Common myeloid progenitor, CD34-positive (primary cell): Measurements from ENCODE around the gene TEX38.
A peak's percentile ranks its signal among the peaks of the same experiment; 100 is the strongest.
"Not testable (repeated sequence)": the region's sequence is repeated elsewhere in the genome, so short reads cannot be mapped to it uniquely, and the experiment has no call there.

Source experiments
- CTCF ChIA-PET: fragments of 350-600 bp; sonication (Branson Sonifier 250); formaldehyde crosslinking; loops from one replicate; lab custom pipeline; 2021; ENCODE audit warnings: antibody characterized with exemption; lab: Charles Lee
- POLR2A ChIA-PET: fragments of 350-600 bp; sonication (Branson Sonifier 250); formaldehyde crosslinking; loops from one replicate; lab custom pipeline; 2021; ENCODE audit warnings: antibody characterized with exemption; lab: Charles Lee
- DNase-seq, 3 donors: peaks; one replicate each; pipeline versions ENCODE4 v3.0.0 to v3.0.0-alpha.2; 2013
- H3K27ac ChIP-seq, 2 experiments: 1 replicate in 1 of 2; 2 replicates in 1 of 2; pipeline ENCODE4 v1.7.0; 2013; ENCODE audit warnings: inconsistent platforms in 2 of 2, low read length in 2 of 2, mild to moderate bottlenecking in 2 of 2, low read depth in 1 of 2, moderate library complexity in 1 of 2; ENCODE audit not compliant: severe bottlenecking in 2 of 2, insufficient read depth in 1 of 2, poor library complexity in 1 of 2
- H3K27me3 ChIP-seq, 5 experiments: replicated peaks in 2 of 5; 1 replicate in 3 of 5; 2 replicates in 2 of 5; pipeline versions ENCODE4 v1.6.1 to v1.7.0; 2013; ENCODE audit warnings: low read length in 4 of 5, mild to moderate bottlenecking in 2 of 5, moderate library complexity in 2 of 5, inconsistent platforms in 1 of 5; ENCODE audit not compliant: insufficient read depth in 5 of 5, control insufficient read depth in 4 of 5
- H3K36me3 ChIP-seq, 4 experiments: 1 replicate in 2 of 4; 2 replicates in 2 of 4; pipeline versions ENCODE4 v1.6.1 to v1.7.0; 2013; ENCODE audit warnings: low read length in 3 of 4, control low read depth in 1 of 4, mild to moderate bottlenecking in 1 of 4; ENCODE audit not compliant: control insufficient read depth in 4 of 4, insufficient read depth in 4 of 4
- H3K4me1 ChIP-seq, 4 experiments: 1 replicate in 3 of 4; 2 replicates in 1 of 4; pipeline versions ENCODE4 v1.6.1 to v1.7.1; 2013; ENCODE audit warnings: low read length in 3 of 4, mild to moderate bottlenecking in 3 of 4, control low read depth in 1 of 4, inconsistent platforms in 1 of 4, moderate library complexity in 1 of 4; ENCODE audit not compliant: control insufficient read depth in 4 of 4, insufficient read depth in 4 of 4; ENCODE audit errors: control extremely low read depth in 1 of 4
- H3K4me3 ChIP-seq, 7 experiments: 1 replicate in 4 of 7; 2 replicates in 3 of 7; pipeline versions ENCODE4 v1.5.1 to v1.7.0; 2013; ENCODE audit warnings: mild to moderate bottlenecking in 7 of 7, low read length in 6 of 7, moderate library complexity in 6 of 7, inconsistent platforms in 2 of 7, low read depth in 2 of 7, control low read depth in 1 of 7; ENCODE audit not compliant: insufficient read depth in 4 of 7, control insufficient read depth in 1 of 7; ENCODE audit errors: extremely low read depth in 1 of 7
- H3K9me3 ChIP-seq, 5 experiments: 1 replicate in 4 of 5; 2 replicates in 1 of 5; pipeline versions ENCODE4 v1.6.1 to v1.7.1; 2013; ENCODE audit warnings: low read length in 4 of 5, mild to moderate bottlenecking in 2 of 5, inconsistent platforms in 1 of 5, low read depth in 1 of 5, moderate library complexity in 1 of 5; ENCODE audit not compliant: control insufficient read depth in 4 of 5, insufficient read depth in 2 of 5; ENCODE audit errors: control extremely low read depth in 1 of 5
- WGBS: methylation state at CpG from one replicate; pipeline ENCODE4 v1.1.5; 2013; ENCODE audit not compliant: insufficient coverage; 5-methylcytosine and 5-hydroxymethylcytosine counted together

TEX38 gene

GRCh38 chr1:46662919-46663318 is 8.7 kb upstream of the TEX38 start:
- POLR2A ChIA-PET, H3K9me3 ChIP-seq, DNase-seq, H3K4me3 ChIP-seq, H3K27ac ChIP-seq, H3K27me3 ChIP-seq: not testable (repeated sequence)
- Histone ChIP-seq H3K4me1 (peaks cover 4 to 13% (median 9%) of the 10 kb centered on the region in 4 experiments), H3K36me3 (peaks cover 2 to 26% (median 13%) of the 10 kb centered on the region in 4 experiments)
- WGBS, result no CpG with 5 or more reads among the region's 5 CpGs
- CTCF ChIA-PET, result interaction anchor here (1.0 kb wide), 1 partner anchor 14 kb away, joined by 3 read pairs; no protein-coding TSS in a partner anchor

GRCh38 chr1:46665983-46666382 is 5.7 kb upstream of the TEX38 start:
- ChIA-PET CTCF (interaction anchor here (1.7 kb wide), 1 partner anchor 48 kb away, joined by 3 read pairs; no protein-coding TSS in a partner anchor), POLR2A (no interaction called here)
- no peaks in the 10 kb centered on the region for H3K27me3 ChIP-seq
- no peak for DNase-seq
- H3K4me3 ChIP-seq, result no peak overlapping the region
- peaks cover 0 to 20% (median 12%) of the 10 kb centered on the region in 4 experiments for H3K36me3 ChIP-seq
- H3K9me3 ChIP-seq, result no peaks in the 10 kb centered on the region
- 100% methylated on average over 1 of the region's 2 CpGs for WGBS
- peaks cover 4 to 18% (median 9%) of the 10 kb centered on the region in 4 experiments for H3K4me1 ChIP-seq
- no peak overlapping the region for H3K27ac ChIP-seq

- Histone ChIP-seq H3K27ac (peak within 1 kb of the TSS in 1 of 2 experiments; percentile 75), H3K27me3 (no peaks in the 10 kb centered on the region), H3K4me3 (peak within 1 kb of the TSS; percentile 64 to 83 (median 80)), H3K9me3 (no peaks in the 10 kb centered on the region), H3K36me3 (peaks cover 4 to 18% (median 14%) of the 10 kb centered on the region in 4 experiments), H3K4me1 (peaks cover 4 to 18% (median 9%) of the 10 kb centered on the region in 4 experiments)
- POLR2A ChIA-PET, result interaction anchor here (0.6 to 1.0 kb wide), 2 partner anchors 13 to 360 kb away, joined by 3 to 6 read pairs; no protein-coding TSS in a partner anchor
- CTCF ChIA-PET, result interaction anchor here (1.2 to 2.3 kb wide), 7 partner anchors 10 to 67 kb away, joined by 3 to 13 read pairs (median 4); no protein-coding TSS in a partner anchor
- peak; percentile 46 to 71 (median 56) for DNase-seq
- WGBS, result 1% methylated on average over 48 of the region's 96 CpGs
These were observed 3.6 kb upstream of the TEX38 start, which contains the start of gene ATPAF1 for GRCh38 chr1:46667782-46668760. TSS of gene ATPAF1 (minus strand) at chr1:46668364. CDS start at chr1:46668322, 42 bp downstream.

GRCh38 chr1:46670134-46670533 is 1.5 kb upstream of the TEX38 start:
- 90% methylated on average over 1 of the region's 1 CpG for WGBS
- ChIA-PET CTCF (interaction anchor here (1.0 kb wide), 1 partner anchor 109 kb away, joined by 3 read pairs; no protein-coding TSS in a partner anchor), POLR2A (no interaction called here)
- Histone ChIP-seq H3K27me3 (no peaks in the 10 kb centered on the region), H3K4me3 (no peak overlapping the region), H3K36me3 (peaks cover 0 to 22% (median 4%) of the 10 kb centered on the region in 4 experiments), H3K9me3 (no peaks in the 10 kb centered on the region), H3K4me1 (peaks cover 4 to 18% (median 9%) of the 10 kb centered on the region in 4 experiments), H3K27ac (no peak overlapping the region)
- DNase-seq, result no peak

- Histone ChIP-seq H3K4me3 (no peak overlapping the region), H3K27me3 (no peaks in the 10 kb centered on the region), H3K36me3 (peaks cover 3 to 40% (median 11%) of the 10 kb centered on the region in 4 experiments), H3K4me1 (peaks cover 0 to 13% (median under 1%) of the 10 kb centered on the region in 4 experiments), H3K9me3 (no peaks in the 10 kb centered on the region), H3K27ac (no peak overlapping the region)
- ChIA-PET CTCF (interaction anchor here (1.2 kb wide), 1 partner anchor 124 kb away, joined by 3 read pairs; no protein-coding TSS in a partner anchor), POLR2A (no interaction called here)
- no peak for DNase-seq
- WGBS, result 100% methylated on average over 7 of the region's 8 CpGs
These were observed 1.0 kb downstream of the TEX38 start for GRCh38 chr1:46672696-46673095.

GRCh38 chr1:46673749-46674182 is 2.1 kb downstream of the TEX38 start:
- Histone ChIP-seq H3K27ac (no peak overlapping the region), H3K9me3 (no peaks in the 10 kb centered on the region), H3K4me1 (peaks cover 0 to 8% (median 0%) of the 10 kb centered on the region in 4 experiments), H3K36me3 (peaks cover 8 to 50% (median 15%) of the 10 kb centered on the region in 4 experiments), H3K4me3 (no peak overlapping the region), H3K27me3 (no peaks in the 10 kb centered on the region)
- ChIA-PET CTCF (interaction anchor here (1.0 to 1.2 kb wide), 2 partner anchors 113 to 125 kb away, joined by 3 read pairs; no protein-coding TSS in a partner anchor), POLR2A (no interaction called here)
- 67% methylated on average over 1 of the region's 4 CpGs for WGBS
- peak in 2 of 3 donors; percentile 63 for DNase-seq
